K562 (cell line): Measurements from ENCODE around the gene C6orf163. TPM values are rescaled to one million over a fixed set of nuclear protein-coding genes. Genes with fewer than 3 reads are reported as not detected.
A peak's percentile ranks its signal among the peaks of the same experiment; 100 is the strongest.

Experiments used
- BCL6 ChIP-seq: fragments of 250-450 bp; sonication (Bioruptor Pico); IDR thresholded peaks from 2 replicates; pipeline ENCODE4 v1.4.0; 2020
- CBFA2T3 ChIP-seq: fragments of 450-650 bp; IDR thresholded peaks from 2 replicates; pipeline ENCODE4 v1.6.1; 2017
- CC2D1A ChIP-seq: fragments of 450-650 bp; IDR thresholded peaks from 2 replicates; pipeline ENCODE4 v1.6.1; 2017; ENCODE audit warnings: mild to moderate bottlenecking
- CREM ChIP-seq: IDR thresholded peaks from 2 replicates; pipeline ENCODE4 v1.6.1; 2014; ENCODE audit warnings: antibody characterized with exemption, low read depth
- EP300 ChIP-seq: IDR thresholded peaks from 2 replicates; pipeline ENCODE4 v1.6.1; 2012; ENCODE audit warnings: low read length, improper control_type of control experiment
- HDAC3 ChIP-seq: fragments of 450-650 bp; IDR thresholded peaks from 2 replicates; pipeline ENCODE4 v1.6.1; 2018; ENCODE audit warnings: borderline replicate concordance, mild to moderate bottlenecking, moderate library complexity; ENCODE audit not compliant: partially characterized antibody
- HDGF ChIP-seq: fragments of 450-650 bp; IDR thresholded peaks from 2 replicates; pipeline ENCODE4 v1.6.1; 2016
- JUND ChIP-seq, 2 experiments: IDR thresholded peaks; 2 replicates in 1 of 2; 3 replicates in 1 of 2; pipeline ENCODE4 v1.6.1; 2011; ENCODE audit warnings: borderline replicate concordance in 2 of 2, low read depth in 2 of 2, low read length in 2 of 2, improper control_type of control experiment in 1 of 2, missing biosample characterization in 1 of 2, missing genetic modification characterization in 1 of 2, missing genetic modification reagents in 1 of 2
- MBD2 ChIP-seq: sonication (generic); IDR thresholded peaks from 2 replicates; pipeline ENCODE4 v1.6.1; 2016; ENCODE audit warnings: low read depth, borderline replicate concordance
- NCOR1 ChIP-seq: fragments of 450-650 bp; IDR thresholded peaks from 2 replicates; pipeline ENCODE4 v1.6.1; 2016; ENCODE audit warnings: mild to moderate bottlenecking, moderate library complexity
- STAT6 ChIP-seq: sonication (generic); formaldehyde crosslinking; IDR thresholded peaks from 2 replicates; pipeline ENCODE4 v1.8.1; 2023; ENCODE audit warnings: mild to moderate bottlenecking, missing genetic modification reagents
- TAL1 ChIP-seq: fragments of 450-650 bp; IDR thresholded peaks from 2 replicates; pipeline ENCODE4 v1.6.1; 2016; ENCODE audit warnings: mild to moderate bottlenecking
- TCFL5 ChIP-seq: fragments of 250-450 bp; sonication (Bioruptor Pico); conservative IDR thresholded peaks from 2 replicates; pipeline ENCODE4 v1.6.1; 2021; ENCODE audit warnings: mild to moderate bottlenecking, moderate library complexity, matching md5 sums
- ZNF121 ChIP-seq: sonication (generic); formaldehyde crosslinking; conservative IDR thresholded peaks from 2 replicates; pipeline ENCODE4 v1.8.0; 2022; ENCODE audit warnings: missing genetic modification reagents
- ZNF41 ChIP-seq: fragments of 250-450 bp; sonication (Bioruptor Pico); conservative IDR thresholded peaks from 2 replicates; pipeline ENCODE4 v1.4.0; 2020; ENCODE audit warnings: mild to moderate bottlenecking
- ZNF780A ChIP-seq: fragments of 250-450 bp; sonication (Bioruptor Pico); IDR thresholded peaks from 2 replicates; pipeline ENCODE4 v1.5.0; 2021; ENCODE audit warnings: mild to moderate bottlenecking
- polyA plus RNA-seq, 8 experiments: library from polyadenylated mRNA; depleted of rRNA in 4 of 8; stranded (reverse) in 5 of 8; unstranded in 3 of 8; fragments of >200 nt; fragmentation: Nextera tagmentation in 2 of 8; fragmentation: Illumina TruSeq in 1 of 8; extraction: Ambion mirVana in 2 of 8; extraction: Trizol in 1 of 8; gene quantifications; 2 replicates each; pipeline versions ENCODE4 v1.2.1 to v1.2.3, GENCODE V29; 2011 to 2014; ENCODE audit warnings: inconsistent platforms in 1 of 8, missing spikeins in 1 of 8
- total RNA-seq, 7 experiments: library from RNA; depleted of rRNA in 6 of 7; stranded (reverse); fragments of >200 nt in 6 of 7; fragmentation: Illumina TruSeq in 2 of 7; extraction: Trizol in 2 of 7; gene quantifications; 2 replicates each; pipeline versions ENCODE4 v1.2.1 to v1.2.3, GENCODE V29; 2011 to 2021; ENCODE audit warnings: low replicate concordance in 1 of 7
- TF ChIP-seq, protein P1 (sequence below), 3 experiments: IDR thresholded peaks in 2 of 3; conservative IDR thresholded peaks in 1 of 3; 2 replicates each; pipeline ENCODE4 v1.5.1; 2011 to 2012; ENCODE audit warnings: low read length in 3 of 3, mild to moderate bottlenecking in 3 of 3, control low read depth in 2 of 3, improper control_type of control experiment in 1 of 3, inconsistent platforms in 1 of 3, low read depth in 1 of 3, mixed read lengths in 1 of 3, moderate library complexity in 1 of 3; ENCODE audit not compliant: insufficient read depth in 2 of 3
- TF ChIP-seq, protein P2 (sequence below): fragments of 450-650 bp; formaldehyde crosslinking; IDR thresholded peaks from 2 replicates; pipeline ENCODE4 v1.4.0; 2020; ENCODE audit warnings: mild to moderate bottlenecking, moderate library complexity
- TF ChIP-seq, protein P3 (sequence below): fragments of 450-650 bp; IDR thresholded peaks from 2 replicates; pipeline ENCODE4 v1.6.1; 2018; ENCODE audit warnings: mild to moderate bottlenecking, low read depth; ENCODE audit not compliant: partially characterized antibody
- TF ChIP-seq, protein P4 (sequence below): fragments of 450-650 bp; formaldehyde crosslinking; IDR thresholded peaks from 2 replicates; pipeline ENCODE4 v1.4.0; 2022; ENCODE audit warnings: missing genetic modification characterization

Gene C6orf163
- total and polyA plus RNA-seq, 9 of the 15 experiments (the other 6 are each of a cell fraction or from before 2014, with no cell fraction given), result 0.67 to 4.7 (median 1.5) TPM

GRCh38 chr6:87364602-87365252 is 20.1 kb downstream of the C6orf163 start (continued):
- TF ChIP-seq, protein P1, sequence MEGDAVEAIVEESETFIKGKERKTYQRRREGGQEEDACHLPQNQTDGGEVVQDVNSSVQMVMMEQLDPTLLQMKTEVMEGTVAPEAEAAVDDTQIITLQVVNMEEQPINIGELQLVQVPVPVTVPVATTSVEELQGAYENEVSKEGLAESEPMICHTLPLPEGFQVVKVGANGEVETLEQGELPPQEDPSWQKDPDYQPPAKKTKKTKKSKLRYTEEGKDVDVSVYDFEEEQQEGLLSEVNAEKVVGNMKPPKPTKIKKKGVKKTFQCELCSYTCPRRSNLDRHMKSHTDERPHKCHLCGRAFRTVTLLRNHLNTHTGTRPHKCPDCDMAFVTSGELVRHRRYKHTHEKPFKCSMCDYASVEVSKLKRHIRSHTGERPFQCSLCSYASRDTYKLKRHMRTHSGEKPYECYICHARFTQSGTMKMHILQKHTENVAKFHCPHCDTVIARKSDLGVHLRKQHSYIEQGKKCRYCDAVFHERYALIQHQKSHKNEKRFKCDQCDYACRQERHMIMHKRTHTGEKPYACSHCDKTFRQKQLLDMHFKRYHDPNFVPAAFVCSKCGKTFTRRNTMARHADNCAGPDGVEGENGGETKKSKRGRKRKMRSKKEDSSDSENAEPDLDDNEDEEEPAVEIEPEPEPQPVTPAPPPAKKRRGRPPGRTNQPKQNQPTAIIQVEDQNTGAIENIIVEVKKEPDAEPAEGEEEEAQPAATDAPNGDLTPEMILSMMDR (IDR thresholded peaks at IDR 0.05 in 2 of 3, conservative IDR thresholded peaks at IDR 0.05 in 1 of 3; ENCODE audit: insufficient read depth in 2 of 3, low read depth in 1 of 3, low read length in 3 of 3), result peak in 1 of 3 experiments; percentile 24; a peak in 2 of 6 replicates
- peak; percentile 92 for TF ChIP-seq TAL1
- TF ChIP-seq NCOR1, result peak; percentile 89
- peak; percentile 92 for TF ChIP-seq EP300
- TF ChIP-seq CC2D1A, result peak; percentile 71; the same call in 1 of the 2 replicates
- peak; percentile 58 for TF ChIP-seq HDAC3
- no peak for TF ChIP-seq ZNF121 (CRISPR knock-in tag)
- TF ChIP-seq JUND (IDR thresholded peaks at IDR 0.05; ENCODE audit: borderline replicate concordance, low read depth, low read length), result peak; percentile 71; the same call in 1 of the 2 replicates
- peak; percentile 66; the same call in 1 of the 3 replicates for TF ChIP-seq JUND (tag; IDR thresholded peaks at IDR 0.05; ENCODE audit: borderline replicate concordance, low read depth, low read length)
- TF ChIP-seq HDGF, result no peak
- no peak for TF ChIP-seq BCL6 (CRISPR knock-in tag)
- TF ChIP-seq MBD2, result peak; percentile 46; the same call in 1 of the 2 replicates
- TF ChIP-seq TCFL5 (CRISPR knock-in tag), result no peak
- peak; percentile 95 for TF ChIP-seq CBFA2T3
- TF ChIP-seq, protein P2, sequence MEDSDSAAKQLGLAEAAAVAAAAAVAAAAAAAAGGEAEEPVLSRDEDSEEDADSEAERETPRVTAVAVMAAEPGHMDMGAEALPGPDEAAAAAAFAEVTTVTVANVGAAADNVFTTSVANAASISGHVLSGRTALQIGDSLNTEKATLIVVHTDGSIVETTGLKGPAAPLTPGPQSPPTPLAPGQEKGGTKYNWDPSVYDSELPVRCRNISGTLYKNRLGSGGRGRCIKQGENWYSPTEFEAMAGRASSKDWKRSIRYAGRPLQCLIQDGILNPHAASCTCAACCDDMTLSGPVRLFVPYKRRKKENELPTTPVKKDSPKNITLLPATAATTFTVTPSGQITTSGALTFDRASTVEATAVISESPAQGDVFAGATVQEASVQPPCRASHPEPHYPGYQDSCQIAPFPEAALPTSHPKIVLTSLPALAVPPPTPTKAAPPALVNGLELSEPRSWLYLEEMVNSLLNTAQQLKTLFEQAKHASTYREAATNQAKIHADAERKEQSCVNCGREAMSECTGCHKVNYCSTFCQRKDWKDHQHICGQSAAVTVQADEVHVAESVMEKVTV, result no peak
- TF ChIP-seq ZNF41 (CRISPR knock-in tag), result no peak
- no peak for TF ChIP-seq ZNF780A (CRISPR knock-in tag)
- TF ChIP-seq, protein P3, sequence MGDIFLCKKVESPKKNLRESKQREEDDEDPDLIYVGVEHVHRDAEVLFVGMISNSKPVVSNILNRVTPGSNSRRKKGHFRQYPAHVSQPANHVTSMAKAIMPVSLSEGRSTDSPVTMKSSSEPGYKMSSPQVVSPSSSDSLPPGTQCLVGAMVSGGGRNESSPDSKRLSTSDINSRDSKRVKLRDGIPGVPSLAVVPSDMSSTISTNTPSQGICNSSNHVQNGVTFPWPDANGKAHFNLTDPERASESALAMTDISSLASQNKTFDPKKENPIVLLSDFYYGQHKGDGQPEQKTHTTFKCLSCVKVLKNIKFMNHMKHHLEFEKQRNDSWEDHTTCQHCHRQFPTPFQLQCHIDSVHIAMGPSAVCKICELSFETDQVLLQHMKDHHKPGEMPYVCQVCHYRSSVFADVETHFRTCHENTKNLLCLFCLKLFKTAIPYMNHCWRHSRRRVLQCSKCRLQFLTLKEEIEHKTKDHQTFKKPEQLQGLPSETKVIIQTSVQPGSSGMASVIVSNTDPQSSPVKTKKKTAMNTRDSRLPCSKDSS, result no peak
- TF ChIP-seq CREM, result peak; percentile 27; the same call in 1 of the 2 replicates
- TF ChIP-seq STAT6 (CRISPR knock-in tag), result no peak
- TF ChIP-seq, protein P4, sequence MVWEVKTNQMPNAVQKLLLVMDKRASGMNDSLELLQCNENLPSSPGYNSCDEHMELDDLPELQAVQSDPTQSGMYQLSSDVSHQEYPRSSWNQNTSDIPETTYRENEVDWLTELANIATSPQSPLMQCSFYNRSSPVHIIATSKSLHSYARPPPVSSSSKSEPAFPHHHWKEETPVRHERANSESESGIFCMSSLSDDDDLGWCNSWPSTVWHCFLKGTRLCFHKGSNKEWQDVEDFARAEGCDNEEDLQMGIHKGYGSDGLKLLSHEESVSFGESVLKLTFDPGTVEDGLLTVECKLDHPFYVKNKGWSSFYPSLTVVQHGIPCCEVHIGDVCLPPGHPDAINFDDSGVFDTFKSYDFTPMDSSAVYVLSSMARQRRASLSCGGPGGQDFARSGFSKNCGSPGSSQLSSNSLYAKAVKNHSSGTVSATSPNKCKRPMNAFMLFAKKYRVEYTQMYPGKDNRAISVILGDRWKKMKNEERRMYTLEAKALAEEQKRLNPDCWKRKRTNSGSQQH, result no peak
